Prostate gland (tissue), 2 donors: ENCODE measurements around the gene SLC39A13.

ENCODE experiments used
- CTCF ChIP-seq, 4 experiments: fragments of 200-600 bp in 2 of 4; fragments of 450-650 bp in 2 of 4; sonication (generic) in 2 of 4; IDR thresholded peaks; 1 replicate in 3 of 4; 2 replicates in 1 of 4; pipeline ENCODE4 v1.5.1; 2016 to 2019; ENCODE audit warnings: antibody characterized with exemption in 4 of 4, mild to moderate bottlenecking in 2 of 4, moderate library complexity in 2 of 4
- POLR2A ChIP-seq: fragments of 450-650 bp; IDR thresholded peaks from one replicate; pipeline ENCODE4 v1.6.1; 2016; ENCODE audit warnings: antibody characterized with exemption, mild to moderate bottlenecking
- POLR2AphosphoS5 ChIP-seq: sonication (generic); formaldehyde crosslinking; IDR thresholded peaks from one replicate; pipeline ENCODE4 v1.6.1; 2017; ENCODE audit warnings: antibody characterized with exemption

- TF ChIP-seq CTCF (IDR thresholded peaks at IDR 0.05) (peak; percentile 74 to 97 (median 88)), POLR2A (peak; percentile 82), POLR2AphosphoS5 (peak; percentile 73)
These were observed at the start of gene SLC39A13 for GRCh38 chr11:47407746-47408590.
